Epidermal melanocyte (primary cell): ENCODE results near the gene SH3PXD2B.

Source experiments
- DNase-seq: peaks from one replicate; pipeline ENCODE4 v3.0.0; 2011; ENCODE audit warnings: low spot score; ENCODE audit not compliant: insufficient read length

The SH3PXD2B gene

DNA sequence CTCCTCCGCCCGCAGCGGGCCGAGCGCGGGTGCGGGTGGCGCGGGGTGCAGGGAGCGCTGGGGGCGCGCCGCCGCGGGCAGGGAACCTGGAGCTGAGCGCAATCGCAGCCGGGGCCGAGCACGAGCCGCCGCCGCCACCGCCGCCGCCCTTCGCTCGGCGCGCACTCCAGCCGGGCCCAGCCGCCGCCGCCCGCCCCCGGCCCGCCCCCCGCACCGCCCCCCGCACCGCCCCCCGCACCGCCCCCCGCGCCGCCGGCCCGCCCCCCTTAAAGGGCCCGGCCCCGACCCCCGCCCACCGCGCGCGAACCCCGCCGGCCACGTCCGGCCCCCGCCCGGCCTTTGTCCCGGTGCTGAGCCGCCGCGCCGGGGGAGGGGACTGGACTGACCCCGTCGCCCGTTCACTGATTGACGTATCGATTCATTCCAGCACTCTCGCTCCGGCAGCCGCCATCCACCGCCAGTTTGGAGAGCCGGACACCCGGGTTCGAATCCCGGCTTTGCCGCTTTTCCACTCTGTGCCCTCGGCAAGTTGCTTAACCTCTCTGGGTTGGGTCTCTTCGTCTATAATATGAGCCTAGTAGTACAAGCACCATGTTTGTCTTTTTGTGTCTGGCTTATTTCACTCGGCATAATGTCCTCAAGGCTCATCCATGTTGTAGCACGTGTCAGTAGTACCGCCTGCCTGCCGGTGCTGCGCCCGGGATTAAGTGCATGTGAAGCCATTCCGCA lies at the start of gene SH3PXD2B:
Gene SH3PXD2B, minus strand, starts transcription at position 168 of the 729 bp plus-strand sequence. CDS start 173 bp downstream, outside the sequence.
- DNase-seq: no peak

DNA sequence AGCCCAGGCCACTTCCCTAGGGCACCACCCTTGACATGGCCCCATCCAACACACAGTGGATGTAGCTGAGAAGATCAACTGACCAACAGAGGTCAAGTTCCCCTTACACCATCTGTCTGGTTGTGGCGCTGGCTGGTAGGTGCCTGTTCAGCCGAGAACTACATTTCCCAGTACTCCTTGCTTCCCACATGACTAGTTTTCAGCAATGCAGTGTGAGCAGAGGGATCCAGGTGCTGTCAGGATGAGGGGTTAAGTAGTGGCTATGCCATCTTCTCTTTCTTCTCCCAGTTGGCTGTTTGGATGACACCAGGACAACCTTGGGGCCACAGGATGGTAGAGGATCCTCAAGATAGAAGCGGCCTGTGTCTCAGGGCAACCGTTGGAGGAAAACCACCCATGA lies 48.6 kb upstream of the SH3PXD2B start:
- no peak for DNase-seq

GRCh38 chr5:172502410-172502809 lies 48.1 kb upstream of the SH3PXD2B start:
- no peak for DNase-seq

DNA sequence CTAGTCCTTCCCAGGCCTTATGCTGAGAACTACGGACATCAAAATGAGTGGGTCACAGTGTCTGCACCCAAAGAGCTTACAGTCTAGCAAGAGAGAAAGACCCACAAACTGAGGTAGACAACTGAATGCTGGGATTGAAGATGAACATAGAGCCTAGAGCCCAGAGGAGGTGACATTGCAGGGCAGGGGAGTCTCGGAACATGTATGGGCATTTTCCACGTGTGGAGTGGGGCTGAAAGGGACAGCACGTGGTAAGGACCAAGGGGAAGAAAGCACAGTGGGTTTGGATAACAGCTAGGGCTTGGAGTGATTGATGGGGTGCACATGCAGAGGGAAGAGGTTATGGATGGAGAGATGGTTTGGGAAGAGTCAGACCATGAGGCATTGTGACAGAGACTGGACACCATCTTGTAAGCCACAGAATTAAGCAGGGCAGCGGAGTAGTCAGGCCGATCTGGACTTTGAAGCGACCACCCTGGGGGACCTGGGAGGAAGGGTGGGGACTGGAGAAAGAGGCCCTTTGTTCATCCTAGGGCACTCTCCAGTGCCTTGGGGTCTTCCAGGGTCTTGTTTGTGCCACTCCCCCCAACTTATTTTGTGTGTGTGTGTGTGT lies 47.5 kb upstream of the SH3PXD2B start:
- no peak for DNase-seq

- DNase-seq: no peak
Observed at GRCh38 chr5:172499287-172499686, 45.0 kb upstream of the SH3PXD2B start.

DNA sequence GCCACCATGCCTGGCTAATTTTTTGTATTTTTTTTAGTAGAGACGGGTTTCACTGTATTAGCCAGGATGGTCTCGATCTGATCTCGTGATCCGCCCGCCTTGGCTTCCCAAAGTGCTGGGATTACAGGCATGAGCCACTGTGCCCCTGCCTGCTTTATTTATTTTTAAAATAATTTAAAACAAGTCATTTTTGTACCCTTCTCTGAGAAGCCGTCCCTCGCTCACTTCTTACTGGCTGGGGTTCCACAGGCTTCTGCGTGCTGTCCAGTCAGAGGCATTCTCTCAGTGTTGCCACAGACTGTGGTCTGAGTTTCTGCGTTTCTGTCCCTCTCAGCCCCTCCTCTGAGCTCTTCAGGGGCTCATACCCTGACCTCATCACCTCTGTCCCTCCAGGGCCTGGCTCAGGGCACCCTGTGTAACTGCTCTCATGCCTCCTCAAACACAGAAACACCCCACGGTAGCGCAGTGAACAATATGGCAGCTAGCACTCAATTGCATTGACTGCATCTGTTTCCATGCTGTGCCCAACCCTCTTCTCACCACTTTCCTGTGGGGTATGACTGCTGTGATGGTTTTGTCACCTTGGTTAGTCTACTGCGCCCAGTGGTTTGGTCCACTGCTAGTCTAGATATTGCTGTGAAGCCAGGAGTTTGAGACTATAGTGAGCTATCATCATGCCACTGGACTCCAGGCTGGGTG lies 44.3 kb upstream of the SH3PXD2B start:
- DNase-seq: no peak

DNA sequence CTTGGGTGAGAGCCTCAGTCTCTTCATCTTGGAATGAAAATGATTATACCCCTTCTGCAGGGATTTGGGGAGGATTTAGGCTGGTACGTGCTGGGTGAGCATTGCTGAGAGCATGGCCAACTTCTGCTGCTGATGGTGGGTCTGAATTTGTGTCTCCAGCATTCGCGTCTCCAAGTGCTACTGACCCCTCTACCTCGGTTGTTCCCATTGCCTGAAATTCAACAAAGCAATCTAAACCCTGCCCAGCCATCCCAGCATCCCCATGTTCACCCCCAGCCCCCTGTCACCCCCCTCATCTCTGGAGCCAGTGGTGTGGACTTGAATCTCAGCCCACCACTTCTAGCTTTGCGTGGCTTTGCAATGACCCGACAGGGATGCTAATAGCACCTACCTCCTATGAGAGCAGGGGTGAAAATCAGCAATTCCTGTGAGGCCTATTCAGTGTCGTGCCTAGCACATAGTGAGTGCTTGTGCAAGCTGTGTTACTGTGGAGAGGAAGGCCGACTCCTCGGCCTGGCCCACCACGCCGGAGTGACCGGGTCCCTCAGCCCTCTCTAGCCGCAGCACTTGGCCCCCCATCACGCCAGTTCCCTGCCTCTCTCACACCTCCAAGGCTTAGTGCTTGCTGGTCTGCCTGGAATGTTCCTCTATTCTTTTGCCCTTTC lies 43.4 kb upstream of the SH3PXD2B start:
- no peak for DNase-seq

- no peak for DNase-seq
Observed at GRCh38 chr5:172496671-172497371, 42.5 kb upstream of the SH3PXD2B start.

- DNase-seq: no peak
Observed at GRCh38 chr5:172494630-172495505, 40.5 kb upstream of the SH3PXD2B start.

DNA sequence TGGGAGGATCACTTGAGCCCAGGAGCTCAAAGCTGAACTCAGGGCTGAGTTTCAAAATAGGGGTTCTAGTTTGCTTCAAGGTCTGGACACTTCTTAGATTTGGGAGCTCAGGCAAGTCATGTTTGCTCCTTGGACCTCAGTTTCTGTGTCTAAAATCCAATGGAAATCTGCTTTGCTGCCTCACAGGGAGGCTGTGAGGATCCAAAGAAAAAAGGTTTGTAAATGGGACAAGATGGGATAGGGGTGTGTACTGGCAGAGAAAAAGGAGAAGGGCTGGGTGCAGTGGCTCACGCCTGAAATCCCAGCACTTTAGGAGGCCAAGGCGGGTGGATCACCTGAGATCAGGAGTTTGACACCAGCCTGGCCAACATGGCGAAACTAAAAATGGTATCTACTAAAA lies 39.6 kb upstream of the SH3PXD2B start:
- DNase-seq: no peak

- no peak for DNase-seq
Observed at GRCh38 chr5:172493461-172493860, 39.1 kb upstream of the SH3PXD2B start.

DNA sequence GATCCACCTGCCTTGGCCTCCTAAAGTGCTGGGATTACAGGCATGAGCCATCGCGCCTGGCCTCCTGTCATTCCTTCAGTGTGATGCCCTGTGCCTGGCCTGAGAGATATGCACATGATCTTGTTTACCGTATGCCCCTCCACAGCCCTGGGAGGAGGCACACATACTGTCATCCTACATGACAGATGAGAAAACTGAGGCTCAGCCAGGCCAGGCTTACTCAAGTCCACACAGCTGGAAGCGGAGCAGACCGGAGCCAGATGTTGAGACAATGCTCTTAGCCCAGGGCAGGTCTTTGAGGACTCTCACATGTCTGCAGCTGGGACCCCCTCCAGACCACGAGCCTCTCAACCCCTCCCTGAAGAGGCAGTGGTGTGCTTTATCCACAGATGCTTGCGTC lies 38.7 kb upstream of the SH3PXD2B start:
- no peak for DNase-seq

DNA sequence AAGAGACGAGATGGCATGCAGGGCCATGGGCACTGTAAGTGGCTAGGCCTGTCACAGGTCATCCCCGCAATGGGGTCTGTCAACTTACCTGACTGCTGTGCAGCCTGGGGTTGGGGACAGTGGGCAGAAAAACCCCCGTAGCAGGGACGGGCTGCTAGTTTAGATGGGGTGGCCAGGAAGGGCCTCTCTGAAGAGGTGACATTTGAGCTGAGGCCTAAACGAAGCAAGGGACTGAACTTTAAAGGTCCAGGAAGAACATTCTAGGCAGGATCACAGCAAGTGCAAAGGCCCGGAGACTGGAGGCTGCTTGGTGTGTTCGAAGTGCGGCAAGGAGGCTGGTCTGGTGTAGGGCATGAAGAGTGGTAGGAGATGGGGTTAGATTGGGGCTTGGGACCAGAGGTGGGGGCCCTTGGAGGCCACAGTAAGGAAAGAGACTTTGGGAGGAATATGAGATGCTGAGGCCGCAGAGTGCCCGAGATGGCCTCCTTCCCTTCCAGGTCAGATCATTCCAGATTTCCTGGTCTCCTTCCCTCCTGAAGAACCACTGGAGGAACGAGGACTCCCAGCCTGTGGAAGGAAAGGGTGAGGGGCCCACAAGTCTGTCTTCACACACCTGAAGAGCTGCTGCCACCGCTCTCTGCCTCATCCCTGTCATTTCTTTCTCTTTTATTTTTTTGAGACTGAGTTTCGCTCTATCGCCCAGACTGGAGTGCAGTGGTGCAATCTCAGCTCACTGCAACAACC lies 37.9 kb upstream of the SH3PXD2B start:
- DNase-seq: no peak

DNA sequence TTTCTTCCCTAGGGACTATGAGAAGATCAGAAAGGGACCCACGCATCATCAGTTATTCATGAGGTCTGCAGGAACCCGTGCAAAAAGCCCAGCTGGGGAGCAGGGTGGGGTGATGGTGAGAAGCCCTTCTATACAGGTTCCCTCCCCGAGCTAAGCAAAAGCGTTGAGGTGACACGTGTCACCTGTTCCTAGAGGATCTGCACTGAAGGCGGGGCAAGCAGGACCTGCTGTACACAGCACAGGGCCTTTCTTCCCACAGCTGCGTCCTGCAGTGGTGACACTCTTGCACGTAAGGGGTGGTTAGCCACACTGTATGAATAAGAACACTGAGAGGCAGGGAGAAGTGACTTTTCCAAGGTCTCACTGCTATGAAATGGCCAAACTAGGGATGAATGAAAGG lies 37.2 kb upstream of the SH3PXD2B start:
- no peak for DNase-seq

- no peak for DNase-seq
Observed at GRCh38 chr5:172490514-172491461, 36.5 kb upstream of the SH3PXD2B start.

DNA sequence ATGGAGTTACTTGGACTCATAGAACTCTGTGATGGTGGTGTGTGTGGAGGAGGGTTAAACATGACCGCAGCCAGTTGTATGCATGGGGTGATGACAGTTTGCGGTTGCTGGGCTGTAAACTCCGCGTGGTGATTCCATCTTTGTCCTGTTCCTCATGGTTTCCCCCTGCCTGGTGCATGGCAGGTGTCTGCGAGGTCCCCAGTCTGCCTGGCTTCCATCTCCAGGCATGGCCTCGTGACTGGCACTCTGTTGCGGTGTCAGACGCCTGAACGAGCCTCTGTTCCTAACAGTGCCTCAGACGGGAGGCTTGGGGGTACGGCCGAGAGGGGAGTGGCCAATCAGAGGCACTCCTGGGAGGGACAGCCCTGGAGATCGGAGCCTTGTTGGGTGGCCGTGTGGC lies 33.9 kb upstream of the SH3PXD2B start:
- no peak for DNase-seq

DNA sequence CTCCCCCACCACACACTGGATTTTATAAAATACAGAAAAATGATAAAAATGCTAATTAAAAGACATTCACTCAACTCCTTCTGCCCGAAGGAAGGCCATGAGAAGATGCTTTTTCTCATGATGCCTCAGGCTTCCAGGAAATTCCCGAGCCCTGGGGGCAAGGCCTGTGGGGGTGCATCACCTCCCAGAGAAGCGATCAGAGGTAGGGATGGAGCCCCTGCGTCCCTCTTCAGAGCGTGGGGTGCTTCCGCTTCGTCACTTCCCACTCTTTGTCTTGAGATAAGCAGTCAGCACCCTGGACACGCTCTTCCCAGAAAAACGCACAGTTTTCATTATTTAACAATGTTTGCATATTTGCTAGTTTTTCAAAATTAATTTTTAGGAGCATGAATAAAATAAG lies 33.3 kb upstream of the SH3PXD2B start:
- DNase-seq: no peak

DNA sequence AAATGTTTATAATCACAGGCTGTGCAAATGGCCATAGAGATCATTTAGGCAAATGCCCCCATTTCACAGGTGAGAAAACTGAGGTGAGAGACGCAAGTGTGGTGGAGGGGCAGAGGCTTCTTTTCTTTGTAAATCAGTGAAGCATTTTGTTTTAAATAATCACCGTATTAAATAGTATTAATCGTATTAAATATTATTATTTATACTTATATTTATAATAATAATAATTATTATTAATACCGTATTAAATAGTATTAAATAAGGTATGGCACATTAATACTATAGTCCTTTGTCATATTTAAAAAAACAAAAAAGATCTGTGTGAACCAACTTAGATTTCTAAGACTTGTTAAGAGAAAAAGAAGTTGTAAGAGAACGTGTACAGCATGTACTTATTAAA lies 32.6 kb upstream of the SH3PXD2B start:
- no peak for DNase-seq

- DNase-seq: no peak
Observed at GRCh38 chr5:172486451-172486850, 32.1 kb upstream of the SH3PXD2B start.
